LoVo (cell line): ENCODE results near the gene TRABD2A.
"Not testable (repeated sequence)": the region's sequence is repeated elsewhere in the genome, so short reads cannot be mapped to it uniquely, and the experiment has no call there.

Source experiments
- DNase-seq: peaks from one replicate; pipeline ENCODE4 v3.0.0-alpha.2; 2016; ENCODE audit warnings: low spot score

Gene TRABD2A

DNA sequence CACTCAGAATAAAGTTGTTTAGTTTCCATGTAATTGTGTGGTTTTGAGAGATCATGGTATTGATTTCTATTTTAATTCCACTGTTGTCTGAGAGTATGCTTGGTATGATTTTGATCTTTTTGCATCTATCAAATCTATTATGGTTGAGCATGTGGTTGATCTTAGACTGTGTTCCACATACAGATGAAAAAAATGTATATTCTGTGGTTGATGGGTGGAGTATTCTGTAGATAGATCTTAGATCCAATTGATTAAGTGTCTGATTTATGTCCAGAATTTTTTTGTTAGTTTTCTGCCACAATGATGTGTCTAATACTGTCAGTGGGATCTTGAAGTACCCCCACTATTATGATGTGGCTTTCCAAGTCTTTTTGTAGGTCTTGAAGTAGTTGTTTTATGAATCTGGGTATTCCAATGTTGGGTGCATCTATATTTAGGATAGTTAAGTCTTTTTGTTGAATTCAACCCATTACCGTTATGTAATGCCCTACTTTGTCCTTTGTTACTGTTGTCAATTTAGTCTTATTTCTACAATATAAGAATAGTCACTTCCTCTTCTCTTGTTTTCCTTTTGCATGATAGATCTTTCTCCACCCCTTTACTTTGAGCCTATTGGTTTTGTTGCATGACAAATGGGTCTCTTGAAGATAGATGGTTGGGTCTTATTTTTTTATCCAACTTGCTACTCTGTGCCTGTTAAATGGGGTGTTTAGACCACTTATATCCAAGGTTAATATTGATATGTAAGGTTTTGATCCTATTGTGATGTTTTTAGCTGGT is 101.8 kb downstream of the TRABD2A start:
- no peak for DNase-seq

DNA sequence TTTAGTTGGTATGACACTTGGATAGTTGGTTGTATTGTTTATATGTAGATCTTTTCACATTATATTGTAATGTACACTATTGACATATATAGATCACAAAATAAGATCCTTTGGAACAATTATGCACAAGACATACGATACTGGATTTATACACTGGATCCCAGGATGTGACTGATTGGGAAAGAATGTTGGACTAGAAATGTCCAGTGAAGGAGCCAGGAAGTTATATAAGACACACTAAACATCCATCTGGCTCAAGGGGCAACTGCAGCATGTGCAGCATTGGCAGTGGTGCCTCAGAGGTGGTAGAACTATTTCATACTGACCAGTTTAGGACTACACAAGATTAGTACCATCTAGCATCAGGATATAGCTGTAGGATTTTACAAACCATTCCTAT is 104.9 kb downstream of the TRABD2A start:
- DNase-seq = no peak

DNA sequence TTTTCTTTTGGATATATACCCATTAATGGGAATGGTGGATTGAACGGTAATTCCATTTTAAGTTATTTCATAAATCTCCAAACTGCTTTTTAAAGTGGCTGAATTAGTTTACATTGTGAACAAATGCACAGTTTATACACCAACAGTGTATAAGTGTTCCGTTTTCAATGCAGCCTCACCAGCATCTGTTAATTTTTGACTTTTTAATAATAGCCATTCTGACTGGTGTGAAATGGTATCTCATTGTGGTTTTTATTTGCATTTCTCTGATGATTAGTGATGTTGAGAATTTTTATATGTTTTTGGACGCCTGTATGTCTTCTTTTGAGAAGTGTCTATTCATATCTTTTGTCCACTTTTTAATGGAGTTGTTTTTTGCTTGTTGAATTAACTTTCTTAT is 107.3 kb downstream of the TRABD2A start:
- not testable (repeated sequence) for DNase-seq
